GM10248 (cell line): ENCODE data around the gene KTN1.

ENCODE experiments used
- CTCF ChIA-PET: fragments of 300-600 bp; sonication (Branson Sonifier 250); formaldehyde crosslinking; extraction: SDS; loops from one replicate; lab custom pipeline; 2021; ENCODE audit warnings: antibody characterized with exemption; lab: Yijun Ruan, JAX
- POLR2A ChIA-PET: fragments of 350-650 bp; sonication (Branson Sonifier 250); formaldehyde crosslinking; extraction: SDS; loops from one replicate; lab custom pipeline; 2020; ENCODE audit warnings: antibody characterized with exemption; lab: Yijun Ruan, JAX
- DNase-seq: peaks from one replicate; pipeline ENCODE4 v3.0.0; 2012; ENCODE audit errors: extremely low spot score
- CTCF ChIP-seq: IDR thresholded peaks from 2 replicates; pipeline ENCODE4 v1.5.1; 2012; ENCODE audit warnings: mild to moderate bottlenecking, low read depth; ENCODE audit errors: extremely low read depth, missing control alignments, control extremely low read depth

KTN1 gene

GRCh38 chr14:55546212-55546874 is 33.7 kb upstream of the KTN1 start:
- ChIA-PET POLR2A (interaction anchor here (0.6 kb wide), 1 partner anchor 438 kb away, joined by 3 read pairs; no protein-coding TSS in a partner anchor), CTCF (interaction anchor here (1.0 kb wide), 1 partner anchor 8 kb away, joined by 4 read pairs; no protein-coding TSS in a partner anchor)
- peak; percentile 21 for DNase-seq
- no peak for TF ChIP-seq CTCF

GRCh38 chr14:55547650-55548315 is 32.2 kb upstream of the KTN1 start:
- DNase-seq: no peak
- no peak for TF ChIP-seq CTCF
- CTCF ChIA-PET: interaction anchor here (0.8 kb wide), 1 partner anchor 20 kb away, joined by 3 read pairs; no protein-coding TSS in a partner anchor
- POLR2A ChIA-PET: no interaction called here

- no peak for TF ChIP-seq CTCF
- ChIA-PET POLR2A (no interaction called here), CTCF (interaction anchor here (1.3 kb wide), 1 partner anchor 8 kb away, joined by 4 read pairs; no protein-coding TSS in a partner anchor)
- no peak for DNase-seq
Measured at GRCh38 chr14:55553791-55554190, 26.2 kb upstream of the KTN1 start.

- POLR2A ChIA-PET: no interaction called here
- no peak for DNase-seq
- CTCF ChIA-PET: interaction anchor here (1.0 to 1.3 kb wide), 4 partner anchors 12 to 115 kb away, joined by 3 read pairs; no protein-coding TSS in a partner anchor
- no peak for TF ChIP-seq CTCF
Measured at GRCh38 chr14:55556929-55557623, 22.9 kb upstream of the KTN1 start.

- no peak for TF ChIP-seq CTCF
- ChIA-PET CTCF (interaction anchor here (1.4 kb wide), 1 partner anchor 9 kb away, joined by 3 read pairs; no protein-coding TSS in a partner anchor), POLR2A (no interaction called here)
- DNase-seq: no peak
Measured at GRCh38 chr14:55562135-55562534, 17.9 kb upstream of the KTN1 start.

GRCh38 chr14:55568618-55569017 is 11.4 kb upstream of the KTN1 start:
- DNase-seq: no peak
- ChIA-PET POLR2A (no interaction called here), CTCF (interaction anchor here (0.9 to 1.4 kb wide), 4 partner anchors 9 to 125 kb away, joined by 3 to 4 read pairs (median 4); no protein-coding TSS in a partner anchor)
- TF ChIP-seq CTCF: no peak
